GM12878 (cell line): ENCODE data around the gene LYPD4.

ENCODE experiments used
- CEBPB ChIP-seq, 2 experiments: fragments of 150-350 bp in 1 of 2; IDR thresholded peaks; 2 replicates each; pipeline ENCODE4 v1.6.1; 2012 to 2014; ENCODE audit warnings: low read depth in 2 of 2, low read length in 2 of 2, borderline replicate concordance in 1 of 2, inconsistent platforms in 1 of 2
- EZH2 ChIP-seq: IDR thresholded peaks from 2 replicates; pipeline ENCODE4 v1.6.1; 2012; ENCODE audit warnings: low read depth, mild to moderate bottlenecking, control low read depth, inconsistent platforms, low read length, borderline replicate concordance; ENCODE audit not compliant: control insufficient read depth
- FOS ChIP-seq: IDR thresholded peaks from 3 replicates; pipeline ENCODE4 v1.6.1; 2011; ENCODE audit warnings: borderline replicate concordance; ENCODE audit not compliant: insufficient read length; ENCODE audit errors: extremely low read depth
- FOXK2 ChIP-seq: fragments of 450-650 bp; IDR thresholded peaks from 2 replicates; pipeline ENCODE4 v1.6.1; 2017; ENCODE audit warnings: mild to moderate bottlenecking, moderate library complexity
- POLR2A ChIP-seq: IDR thresholded peaks from 2 replicates; pipeline ENCODE4 v1.6.1; 2011; ENCODE audit warnings: low read depth, mild to moderate bottlenecking, low read length
- SUZ12 ChIP-seq: fragments of 200-600 bp; sonication (generic); IDR thresholded peaks from one replicate; pipeline ENCODE4 v1.6.1; 2018; ENCODE audit warnings: antibody characterized with exemption, mild to moderate bottlenecking; ENCODE audit not compliant: unreplicated experiment
- YBX1 ChIP-seq: fragments of 450-650 bp; IDR thresholded peaks from 2 replicates; pipeline ENCODE4 v1.6.1; 2016; ENCODE audit warnings: antibody characterized with exemption
- TF ChIP-seq, protein P1 (sequence below), 3 experiments: IDR thresholded peaks in 2 of 3; conservative IDR thresholded peaks in 1 of 3; 2 replicates each; pipeline ENCODE4 v1.5.1; 2011; ENCODE audit warnings: low read depth in 3 of 3, low read length in 3 of 3, mild to moderate bottlenecking in 3 of 3, control low read depth in 2 of 3, moderate library complexity in 2 of 3, inconsistent platforms in 1 of 3, mixed read lengths in 1 of 3; ENCODE audit not compliant: control insufficient read depth in 2 of 3, insufficient read depth in 1 of 3; ENCODE audit errors: extremely low read depth in 1 of 3

DNA sequence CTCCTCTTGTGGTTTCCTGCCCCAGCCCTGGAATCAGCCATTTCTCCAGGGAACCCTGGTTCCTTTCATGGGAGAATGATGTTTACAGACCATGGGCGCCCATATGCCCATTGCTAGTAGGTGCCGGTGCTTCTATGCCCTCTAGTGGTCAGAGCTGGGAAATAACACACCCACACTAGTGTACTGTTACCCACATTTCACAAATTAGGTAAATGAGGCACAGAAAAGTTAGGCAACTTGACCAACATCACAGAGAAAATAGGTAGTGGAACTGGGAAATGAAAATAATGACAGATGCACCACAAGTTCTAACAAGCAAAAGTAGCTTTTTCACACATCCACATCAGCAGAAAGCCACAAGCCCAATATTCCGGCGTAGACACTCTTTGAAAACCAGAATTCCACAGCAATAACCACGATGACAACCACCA is 49.4 kb downstream of the LYPD4 start:
- TF ChIP-seq POLR2A (no peak), SUZ12 (no peak), FOXK2 (no peak), FOS (no peak), CEBPB (IDR thresholded peaks at IDR 0.05; ENCODE audit: borderline replicate concordance in 1 of 2, low read depth in 2 of 2, low read length in 2 of 2) (no peak), EZH2 (no peak), YBX1 (no peak)
- TF ChIP-seq, protein P1, sequence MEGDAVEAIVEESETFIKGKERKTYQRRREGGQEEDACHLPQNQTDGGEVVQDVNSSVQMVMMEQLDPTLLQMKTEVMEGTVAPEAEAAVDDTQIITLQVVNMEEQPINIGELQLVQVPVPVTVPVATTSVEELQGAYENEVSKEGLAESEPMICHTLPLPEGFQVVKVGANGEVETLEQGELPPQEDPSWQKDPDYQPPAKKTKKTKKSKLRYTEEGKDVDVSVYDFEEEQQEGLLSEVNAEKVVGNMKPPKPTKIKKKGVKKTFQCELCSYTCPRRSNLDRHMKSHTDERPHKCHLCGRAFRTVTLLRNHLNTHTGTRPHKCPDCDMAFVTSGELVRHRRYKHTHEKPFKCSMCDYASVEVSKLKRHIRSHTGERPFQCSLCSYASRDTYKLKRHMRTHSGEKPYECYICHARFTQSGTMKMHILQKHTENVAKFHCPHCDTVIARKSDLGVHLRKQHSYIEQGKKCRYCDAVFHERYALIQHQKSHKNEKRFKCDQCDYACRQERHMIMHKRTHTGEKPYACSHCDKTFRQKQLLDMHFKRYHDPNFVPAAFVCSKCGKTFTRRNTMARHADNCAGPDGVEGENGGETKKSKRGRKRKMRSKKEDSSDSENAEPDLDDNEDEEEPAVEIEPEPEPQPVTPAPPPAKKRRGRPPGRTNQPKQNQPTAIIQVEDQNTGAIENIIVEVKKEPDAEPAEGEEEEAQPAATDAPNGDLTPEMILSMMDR (IDR thresholded peaks at IDR 0.05 in 2 of 3, conservative IDR thresholded peaks at IDR 0.05 in 1 of 3; ENCODE audit: control insufficient read depth in 2 of 3, extremely low read depth in 1 of 3, insufficient read depth in 1 of 3, low read depth in 3 of 3, low read length in 3 of 3): peak; percentile 52 to 84 (median 83)
